Stomach (tissue), 9 donors: ENCODE results near the gene OR52K2. TPM values are rescaled to one million over a fixed set of nuclear protein-coding genes. Genes with fewer than 3 reads are reported as not detected.

Source experiments
- DNase-seq, 2 donors: peaks; one replicate each; pipeline versions ENCODE4 v3.0.0 to v3.0.0-alpha.2; 2013 to 2019
- H3K27ac ChIP-seq, 5 donors: fragments of 200-600 bp in 4 of 5; sonication (generic) in 4 of 5; one replicate each; pipeline ENCODE4 v1.5.1; 2013 to 2019; ENCODE audit warnings: mild to moderate bottlenecking in 1 of 5, moderate library complexity in 1 of 5
- H3K27me3 ChIP-seq, 3 donors: fragments of 200-600 bp; sonication (generic); one replicate each; pipeline ENCODE4 v1.5.1; 2017 to 2019; ENCODE audit warnings: mixed run types in 1 of 3
- H3K36me3 ChIP-seq, 4 donors: fragments of 200-600 bp; sonication (generic); 1 replicate in 3 of 4; 2 replicates in 1 of 4; pipeline ENCODE4 v1.5.1; 2016 to 2019
- H3K4me1 ChIP-seq, 4 donors: fragments of 200-600 bp; sonication (generic); one replicate each; pipeline ENCODE4 v1.5.1; 2016 to 2019
- H3K4me3 ChIP-seq, 4 donors: fragments of 200-600 bp; sonication (generic) in 3 of 4; one replicate each; pipeline ENCODE4 v1.5.1; 2016 to 2019; ENCODE audit warnings: mild to moderate bottlenecking in 1 of 4
- H3K9me3 ChIP-seq, 4 donors: fragments of 200-600 bp; sonication (generic); one replicate each; pipeline ENCODE4 v1.5.1; 2016 to 2019
- CTCF ChIP-seq, 7 experiments: fragments of 450-650 bp in 4 of 7; fragments of 200-600 bp in 3 of 7; sonication (generic) in 3 of 7; IDR thresholded peaks; one replicate each; pipeline ENCODE4 v1.5.1; 2016 to 2019; ENCODE audit warnings: antibody characterized with exemption in 7 of 7, control low read depth in 2 of 7, mild to moderate bottlenecking in 1 of 7
- EP300 ChIP-seq: sonication (generic); formaldehyde crosslinking; IDR thresholded peaks from one replicate; pipeline ENCODE4 v1.6.1; 2017; ENCODE audit warnings: antibody characterized with exemption
- POLR2A ChIP-seq, 4 donors: fragments of 450-650 bp; IDR thresholded peaks; one replicate each; pipeline ENCODE4 v1.6.1; 2016; ENCODE audit warnings: antibody characterized with exemption in 4 of 4, control low read depth in 2 of 4, mild to moderate bottlenecking in 1 of 4, moderate library complexity in 1 of 4
- POLR2AphosphoS5 ChIP-seq, 3 donors: sonication (generic); formaldehyde crosslinking; IDR thresholded peaks; one replicate each; pipeline ENCODE4 v1.6.1; 2016; ENCODE audit warnings: antibody characterized with exemption in 3 of 3
- WGBS, 5 donors: extraction: QIAGEN DNeasy Blood & Tissue Kit in 3 of 5; methylation state at CpG; one replicate each; pipeline versions ENCODE4 v1.1.5 to v1.1.7; 2013 to 2018; 5-methylcytosine and 5-hydroxymethylcytosine counted together
- intact Hi-C: fragments of 100-400 bp; cut with DNase I; formaldehyde crosslinking; loops from one replicate; pipeline ENCODE4 v1.15.1; 2023; ENCODE audit warnings: low total_unique reads
- polyA plus RNA-seq, 3 donors: library from polyadenylated mRNA; stranded (reverse); fragments of 200-250 nt; gene quantifications; one replicate each; pipeline ENCODE4 v1.2.3, GENCODE V29; 2013
- total RNA-seq, 5 donors: library from RNA; depleted of rRNA; stranded (reverse); fragments of >200 nt; gene quantifications; one replicate each; pipeline versions ENCODE4 v1.1.0 to v1.2.3, GENCODE V29; 2014 to 2016
- donor health status: healthy with polysubstance abuse.
- donor health status: Bipolar disorder and iron deficiency.
- donor health status: healthy.

Gene OR52K2
- total and polyA plus RNA-seq, 8 donors, result not detected

DNA sequence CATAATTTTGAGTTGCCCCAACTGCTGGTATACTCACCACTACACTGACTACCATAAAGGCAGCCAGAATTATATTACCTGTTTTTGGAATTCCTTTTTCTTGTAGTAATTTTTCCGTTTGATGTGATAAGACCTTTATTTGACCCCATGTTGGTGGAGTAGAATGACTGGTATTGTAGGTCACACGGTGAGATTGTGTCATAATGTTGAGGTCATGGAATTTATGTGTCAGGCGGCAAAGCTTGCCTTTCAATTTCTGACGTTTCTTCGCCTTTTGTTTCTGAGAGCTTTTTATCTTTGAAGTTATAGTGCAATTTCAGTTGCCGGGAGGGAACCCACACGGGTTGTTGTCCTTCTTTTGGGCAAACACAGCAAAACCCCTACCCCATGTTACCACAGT, 46.4 kb downstream of the OR52K2 start:
- intact Hi-C loops, result no loop called here

DNA sequence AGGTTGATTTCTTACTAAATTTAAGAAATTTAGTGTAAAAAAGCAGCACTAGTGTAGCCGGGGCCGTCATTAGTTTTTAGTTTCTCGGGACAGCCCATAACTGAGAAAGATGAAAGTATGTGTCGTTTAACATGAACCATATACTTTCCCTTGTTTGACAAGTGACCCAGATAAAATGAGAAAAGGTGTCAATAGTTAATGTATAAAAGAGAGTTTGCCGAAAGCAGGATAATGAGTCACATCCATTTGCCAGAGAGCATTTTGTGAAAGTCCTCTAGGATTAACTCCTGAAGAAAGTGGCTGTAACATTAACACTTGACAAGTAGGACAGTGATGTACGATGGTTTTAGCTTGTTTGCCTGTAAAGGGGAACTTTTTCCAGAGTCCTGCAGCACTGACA, 46.9 kb downstream of the OR52K2 start:
- intact Hi-C loops, result no loop called here
- no peak overlapping the region for H3K27ac ChIP-seq
- no peaks in the 10 kb centered on the region for H3K27me3 ChIP-seq
- WGBS, 5 donors, result 29 to 46% (median 39%) methylated on average over 6 of the region's 6 CpGs
- H3K4me3 ChIP-seq, result no peak overlapping the region
- H3K9me3 ChIP-seq, result no peaks in the 10 kb centered on the region
- H3K4me1 ChIP-seq, result peaks cover 0 to 30% (median 19%) of the 10 kb centered on the region in 4 donors
- no peaks in the 10 kb centered on the region for H3K36me3 ChIP-seq
- TF ChIP-seq POLR2A (IDR thresholded peaks at IDR 0.05) (no peak), EP300 (no peak)
- DNase-seq, result no peak

More for the DNA sequence above, 46.4 kb downstream of the OR52K2 start:
- H3K27me3 ChIP-seq, result no peaks in the 10 kb centered on the region
- H3K4me1 ChIP-seq, result peaks cover 0 to 30% (median 19%) of the 10 kb centered on the region in 4 donors
- no peak overlapping the region for H3K27ac ChIP-seq
- H3K36me3 ChIP-seq, result no peaks in the 10 kb centered on the region
- no peak for TF ChIP-seq EP300
- TF ChIP-seq POLR2AphosphoS5 (IDR thresholded peaks at IDR 0.05), result no peak
- no peak for TF ChIP-seq CTCF (IDR thresholded peaks at IDR 0.05)
- TF ChIP-seq POLR2A (IDR thresholded peaks at IDR 0.05), result no peak
- no peaks in the 10 kb centered on the region for H3K9me3 ChIP-seq
- 19 to 42% (median 32%) methylated on average over 7 of the region's 7 CpGs for WGBS, 5 donors
- peak in 1 of 2 donors; percentile 38 for DNase-seq
- H3K4me3 ChIP-seq, result no peak overlapping the region

- DNase-seq, result peak; percentile 26 to 34
- no peaks in the 10 kb centered on the region for H3K36me3 ChIP-seq
- intact Hi-C loops, result no loop called here
- no peak overlapping the region for H3K27ac ChIP-seq
- no peaks in the 10 kb centered on the region for H3K27me3 ChIP-seq
- TF ChIP-seq CTCF (IDR thresholded peaks at IDR 0.05) (no peak), POLR2AphosphoS5 (IDR thresholded peaks at IDR 0.05) (peak in 1 of 3 donors; percentile 36)
- H3K9me3 ChIP-seq, result no peaks in the 10 kb centered on the region
- H3K4me1 ChIP-seq, result peaks cover 0 to 30% (median 19%) of the 10 kb centered on the region in 4 donors
- H3K4me3 ChIP-seq, result no peak overlapping the region
- WGBS, 5 donors, result 23 to 40% (median 28%) methylated on average over 15 of the region's 15 CpGs
Measured at GRCh38 chr11:4496557-4497248, 47.6 kb downstream of the OR52K2 start.

Other genes starting within 250 kb of the OR52K2 start
- not detected for gene OR52B4, start 80.9 kb upstream of the OR52K2 start, total RNA-seq
- not detected for gene OR52B4, start 80.9 kb upstream of the OR52K2 start, polyA plus RNA-seq
- gene TRIM21, start 55.6 kb upstream of the OR52K2 start, total RNA-seq, result 10 to 100 TPM; 11.7 to 22.8 (median 15.2) TPM
- 10 to 100 TPM; 18.1 to 30.2 (median 25.8) TPM for gene TRIM21, start 55.6 kb upstream of the OR52K2 start, polyA plus RNA-seq
- not detected for gene OR52K1, start 33.4 kb downstream of the OR52K2 start, total RNA-seq
- not detected for gene OR52K1, start 33.4 kb downstream of the OR52K2 start, polyA plus RNA-seq
- not detected for gene OR52M1, start 95.9 kb downstream of the OR52K2 start, total RNA-seq
- not detected for gene OR52M1, start 95.9 kb downstream of the OR52K2 start, polyA plus RNA-seq
- gene OR52I2, start 132.4 kb downstream of the OR52K2 start, total RNA-seq, result not detected
- gene OR52I2, start 132.4 kb downstream of the OR52K2 start, polyA plus RNA-seq, result not detected
- not detected for gene OR52I1, start 144.7 kb downstream of the OR52K2 start, total RNA-seq
- gene OR52I1, start 144.7 kb downstream of the OR52K2 start, polyA plus RNA-seq, result not detected
- gene TRIM68, start 158.9 kb downstream of the OR52K2 start, total RNA-seq, result 10 to 100 TPM in 3 of 5 donors, 1 to 10 TPM in 1, not detected in 1; 4.5 to 32.0 (median 16.8) TPM
- 10 to 100 TPM in 1 of 3 donors, 1 to 10 TPM in 2; 6.5 to 12.1 (median 7.0) TPM for gene TRIM68, start 158.9 kb downstream of the OR52K2 start, polyA plus RNA-seq
- not detected for gene OR51D1, start 188.2 kb downstream of the OR52K2 start, total RNA-seq
- gene OR51D1, start 188.2 kb downstream of the OR52K2 start, polyA plus RNA-seq, result not detected
- gene OR51E1, start 194.7 kb downstream of the OR52K2 start, total RNA-seq, result 1 to 10 TPM in 2 of 5 donors, not detected in 3; 1.5 to 2.5 TPM
- gene OR51E1, start 194.7 kb downstream of the OR52K2 start, polyA plus RNA-seq, result under 1 TPM in 2 of 3 donors, not detected in 1; 0.18 to 0.25 TPM
- 10 to 100 TPM in 1 of 5 donors, under 1 TPM in 1, not detected in 3; 0.37 to 26.1 TPM for gene OR51E2, start 248.6 kb downstream of the OR52K2 start, total RNA-seq
- gene OR51E2, start 248.6 kb downstream of the OR52K2 start, polyA plus RNA-seq, result under 1 TPM in 1 of 3 donors, not detected in 2; 0.05 TPM